NCI-H82 (cell line): ENCODE data around the gene MAJIN.
A peak's percentile ranks its signal among the peaks of the same experiment; 100 is the strongest.

Experiments used
- DNase-seq: peaks from one replicate; lab custom pipeline; 2025; lab: John Stamatoyannopoulos, UW

MAJIN gene

GRCh38 chr11:64892411-64892831 lies 79.5 kb downstream of the MAJIN start:
- no peak for DNase-seq

- DNase-seq: peak; percentile 21
These were observed 80.0 kb downstream of the MAJIN start for GRCh38 chr11:64891880-64892279.

GRCh38 chr11:64891215-64891848 lies 80.6 kb downstream of the MAJIN start:
- no peak for DNase-seq

GRCh38 chr11:64890522-64890939 lies 81.4 kb downstream of the MAJIN start:
- no peak for DNase-seq

DNA sequence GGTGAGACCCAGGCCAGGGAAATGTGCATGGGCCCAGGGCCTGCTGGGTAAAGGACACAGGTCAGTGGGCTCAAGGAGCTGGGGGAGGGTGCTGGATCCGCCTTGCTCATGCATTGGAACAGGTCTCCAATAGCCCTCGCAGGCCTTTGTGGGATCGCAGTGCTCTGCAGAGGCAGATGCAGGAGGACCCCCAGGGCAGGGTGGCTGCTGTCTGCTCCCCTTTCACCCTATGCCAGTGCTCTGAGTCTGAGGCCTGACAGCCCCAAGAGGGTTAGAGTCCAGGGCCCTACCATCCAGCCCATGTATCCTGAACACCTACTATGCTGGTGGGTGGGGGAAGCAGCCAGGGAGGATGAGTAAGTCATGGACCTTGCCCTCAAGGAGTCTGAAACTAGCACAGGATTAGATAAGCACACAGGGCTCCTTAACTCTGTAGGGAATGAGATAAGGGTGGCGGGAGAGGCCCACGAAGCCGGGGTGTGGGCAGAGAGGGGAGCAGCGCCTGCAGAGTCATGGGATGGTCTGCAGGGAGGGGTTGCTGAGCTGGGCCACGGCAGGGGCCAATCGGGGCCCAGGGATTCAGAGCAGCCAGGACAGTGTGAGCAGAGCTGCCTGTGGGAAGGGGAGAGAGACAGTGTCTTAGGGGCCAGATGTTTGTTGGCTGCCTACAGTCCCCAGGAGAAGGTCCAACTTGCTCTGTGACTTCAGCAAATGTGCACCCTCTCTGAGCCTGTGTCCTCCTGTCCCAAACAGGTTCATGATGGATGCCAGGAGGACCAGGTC lies 83.0 kb downstream of the MAJIN start:
- DNase-seq: no peak

DNA sequence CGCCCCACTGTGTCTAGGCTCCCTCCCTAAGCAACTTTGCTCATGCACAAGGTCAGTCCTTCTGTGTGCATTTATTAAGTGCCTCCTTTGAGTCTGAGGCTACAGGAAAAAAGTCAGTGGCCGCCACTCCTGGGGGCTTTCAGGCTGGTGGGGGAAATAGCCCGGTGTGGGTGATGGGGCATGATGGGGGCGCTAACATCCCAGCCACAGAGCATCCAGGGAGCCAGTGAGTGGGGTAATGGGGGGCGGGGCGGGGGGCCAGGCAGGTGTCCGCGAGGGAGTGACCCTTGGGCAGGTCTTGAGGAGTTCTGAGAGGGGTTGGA lies 83.5 kb downstream of the MAJIN start:
- DNase-seq: no peak
